ENCODE measurements around the gene PPP1R12B.
A peak's percentile ranks its signal among the peaks of the same experiment; 100 is the strongest.

PPP1R12B gene

GRCh38 chr1:202348509-202349205 is at the start of gene PPP1R12B:
Gene PPP1R12B, plus strand, starts transcription at chr1:202348699. Its CDS starts 153 bp downstream, at chr1:202348852.
- peak; percentile 97 for DNase-seq (ENCODE audit: low spot score)

GRCh38 chr1:202302166-202302565 is 46.3 kb upstream of the PPP1R12B start:
- no peak for DNase-seq (ENCODE audit: low spot score)

GRCh38 chr1:202304375-202304774 is 44.1 kb upstream of the PPP1R12B start:
- DNase-seq (ENCODE audit: low spot score): no peak

- no peak for DNase-seq (ENCODE audit: low spot score)
These were observed 43.3 kb upstream of the PPP1R12B start for GRCh38 chr1:202305168-202305567.

- DNase-seq (ENCODE audit: low spot score): no peak
These were observed 41.8 kb upstream of the PPP1R12B start for GRCh38 chr1:202306535-202307345.

- DNase-seq (ENCODE audit: low spot score): no peak
These were observed 38.3 kb upstream of the PPP1R12B start for GRCh38 chr1:202310071-202310725.

GRCh38 chr1:202310746-202311145 is 37.8 kb upstream of the PPP1R12B start:
- DNase-seq (ENCODE audit: low spot score): no peak

GRCh38 chr1:202311875-202312635 is 36.4 kb upstream of the PPP1R12B start:
- DNase-seq (ENCODE audit: low spot score): no peak

GRCh38 chr1:202315576-202316168 is 32.8 kb upstream of the PPP1R12B start:
- DNase-seq (ENCODE audit: low spot score): peak; percentile 59

GRCh38 chr1:202316186-202316585 is 32.3 kb upstream of the PPP1R12B start:
- DNase-seq (ENCODE audit: low spot score): no peak

- DNase-seq (ENCODE audit: low spot score): no peak
These were observed 30.3 kb upstream of the PPP1R12B start for GRCh38 chr1:202317941-202318925.

GRCh38 chr1:202319381-202320080 is 29.0 kb upstream of the PPP1R12B start:
- no peak for DNase-seq (ENCODE audit: low spot score)

- no peak for DNase-seq (ENCODE audit: low spot score)
These were observed 28.5 kb upstream of the PPP1R12B start for GRCh38 chr1:202320081-202320405.

GRCh38 chr1:202323731-202324130 is 24.8 kb upstream of the PPP1R12B start:
- DNase-seq (ENCODE audit: low spot score): no peak

GRCh38 chr1:202324646-202325045 is 23.9 kb upstream of the PPP1R12B start:
- DNase-seq (ENCODE audit: low spot score): no peak

GRCh38 chr1:202329891-202330290 is 18.6 kb upstream of the PPP1R12B start:
- no peak for DNase-seq (ENCODE audit: low spot score)

- no peak for DNase-seq (ENCODE audit: low spot score)
These were observed 14.6 kb upstream of the PPP1R12B start for GRCh38 chr1:202333861-202334260.

GRCh38 chr1:202343652-202344349 is 4.7 kb upstream of the PPP1R12B start:
- peak; percentile 80 for DNase-seq (ENCODE audit: low spot score)

GRCh38 chr1:202348005-202348508 is 442 bp upstream of the PPP1R12B start:
- no peak for DNase-seq (ENCODE audit: low spot score)
